HCT116 (cell line): ENCODE results near the gene OTOP2.

Experiments used
- CEBPB ChIP-seq: IDR thresholded peaks from 2 replicates; pipeline ENCODE4 v1.6.1; 2012; ENCODE audit warnings: low read depth
- EZH2 ChIP-seq: fragments of 200-600 bp; sonication (generic); IDR thresholded peaks from 2 replicates; pipeline ENCODE4 v1.6.1; 2017; ENCODE audit warnings: antibody characterized with exemption, mixed run types
- EZH2phosphoT487 ChIP-seq: fragments of 200-600 bp; IDR thresholded peaks from 2 replicates; pipeline ENCODE4 v1.6.1; 2018; ENCODE audit warnings: antibody characterized with exemption, borderline replicate concordance
- POLR2A ChIP-seq: IDR thresholded peaks from 2 replicates; pipeline ENCODE4 v1.7.0; 2011; ENCODE audit warnings: borderline replicate concordance; ENCODE audit not compliant: insufficient read depth, insufficient read length; ENCODE audit errors: extremely low read depth
- POLR2AphosphoS5 ChIP-seq: IDR thresholded peaks from 2 replicates; pipeline ENCODE4 v1.6.1; 2011; ENCODE audit warnings: mild to moderate bottlenecking, low read depth, low read length, moderate library complexity
- SRF ChIP-seq: IDR thresholded peaks from 2 replicates; pipeline ENCODE4 v1.6.1; 2012; ENCODE audit warnings: low read depth
- TF ChIP-seq, protein P1 (sequence below), 3 experiments: fragments of 200-600 bp in 1 of 3; sonication (generic) in 1 of 3; IDR thresholded peaks in 2 of 3; conservative IDR thresholded peaks in 1 of 3; 2 replicates each; pipeline ENCODE4 v1.5.1; 2012 to 2017; ENCODE audit warnings: low read depth in 2 of 3, low read length in 2 of 3, antibody characterized with exemption in 1 of 3, borderline replicate concordance in 1 of 3, control low read depth in 1 of 3, mild to moderate bottlenecking in 1 of 3, mixed read lengths in 1 of 3, mixed run types in 1 of 3, moderate library complexity in 1 of 3; ENCODE audit not compliant: insufficient read depth in 1 of 3
- TF ChIP-seq, protein P2 (sequence below): IDR thresholded peaks from 2 replicates; pipeline ENCODE4 v1.6.1; 2012; ENCODE audit warnings: low read depth

DNA sequence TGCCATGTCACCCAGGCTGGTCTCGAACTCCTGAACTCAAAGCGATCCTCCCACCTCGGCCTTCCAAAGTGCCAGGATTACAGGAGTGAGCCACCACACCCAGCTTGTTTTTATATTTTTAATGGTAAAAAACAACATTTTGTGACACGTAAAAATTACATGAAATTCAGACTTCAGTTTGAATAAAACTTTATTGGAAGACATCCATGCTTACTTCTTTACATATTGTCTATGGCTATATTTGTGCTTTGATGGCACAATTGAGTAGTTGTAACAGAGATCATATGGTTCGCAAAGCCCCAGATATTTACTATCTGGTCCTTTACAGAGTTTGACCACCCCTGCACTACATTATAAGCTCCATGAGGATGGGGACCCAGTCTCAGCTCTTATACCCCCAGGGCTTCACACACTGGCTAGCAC lies 49.4 kb upstream of the OTOP2 start:
- no peak for TF ChIP-seq POLR2A
- no peak for TF ChIP-seq EZH2phosphoT487
- TF ChIP-seq, protein P1, sequence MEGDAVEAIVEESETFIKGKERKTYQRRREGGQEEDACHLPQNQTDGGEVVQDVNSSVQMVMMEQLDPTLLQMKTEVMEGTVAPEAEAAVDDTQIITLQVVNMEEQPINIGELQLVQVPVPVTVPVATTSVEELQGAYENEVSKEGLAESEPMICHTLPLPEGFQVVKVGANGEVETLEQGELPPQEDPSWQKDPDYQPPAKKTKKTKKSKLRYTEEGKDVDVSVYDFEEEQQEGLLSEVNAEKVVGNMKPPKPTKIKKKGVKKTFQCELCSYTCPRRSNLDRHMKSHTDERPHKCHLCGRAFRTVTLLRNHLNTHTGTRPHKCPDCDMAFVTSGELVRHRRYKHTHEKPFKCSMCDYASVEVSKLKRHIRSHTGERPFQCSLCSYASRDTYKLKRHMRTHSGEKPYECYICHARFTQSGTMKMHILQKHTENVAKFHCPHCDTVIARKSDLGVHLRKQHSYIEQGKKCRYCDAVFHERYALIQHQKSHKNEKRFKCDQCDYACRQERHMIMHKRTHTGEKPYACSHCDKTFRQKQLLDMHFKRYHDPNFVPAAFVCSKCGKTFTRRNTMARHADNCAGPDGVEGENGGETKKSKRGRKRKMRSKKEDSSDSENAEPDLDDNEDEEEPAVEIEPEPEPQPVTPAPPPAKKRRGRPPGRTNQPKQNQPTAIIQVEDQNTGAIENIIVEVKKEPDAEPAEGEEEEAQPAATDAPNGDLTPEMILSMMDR (IDR thresholded peaks at IDR 0.05 in 2 of 3, conservative IDR thresholded peaks at IDR 0.05 in 1 of 3; ENCODE audit: borderline replicate concordance in 1 of 3, insufficient read depth in 1 of 3, low read depth in 2 of 3, low read length in 2 of 3), result no peak
- TF ChIP-seq EZH2, result no peak
- TF ChIP-seq, protein P2, sequence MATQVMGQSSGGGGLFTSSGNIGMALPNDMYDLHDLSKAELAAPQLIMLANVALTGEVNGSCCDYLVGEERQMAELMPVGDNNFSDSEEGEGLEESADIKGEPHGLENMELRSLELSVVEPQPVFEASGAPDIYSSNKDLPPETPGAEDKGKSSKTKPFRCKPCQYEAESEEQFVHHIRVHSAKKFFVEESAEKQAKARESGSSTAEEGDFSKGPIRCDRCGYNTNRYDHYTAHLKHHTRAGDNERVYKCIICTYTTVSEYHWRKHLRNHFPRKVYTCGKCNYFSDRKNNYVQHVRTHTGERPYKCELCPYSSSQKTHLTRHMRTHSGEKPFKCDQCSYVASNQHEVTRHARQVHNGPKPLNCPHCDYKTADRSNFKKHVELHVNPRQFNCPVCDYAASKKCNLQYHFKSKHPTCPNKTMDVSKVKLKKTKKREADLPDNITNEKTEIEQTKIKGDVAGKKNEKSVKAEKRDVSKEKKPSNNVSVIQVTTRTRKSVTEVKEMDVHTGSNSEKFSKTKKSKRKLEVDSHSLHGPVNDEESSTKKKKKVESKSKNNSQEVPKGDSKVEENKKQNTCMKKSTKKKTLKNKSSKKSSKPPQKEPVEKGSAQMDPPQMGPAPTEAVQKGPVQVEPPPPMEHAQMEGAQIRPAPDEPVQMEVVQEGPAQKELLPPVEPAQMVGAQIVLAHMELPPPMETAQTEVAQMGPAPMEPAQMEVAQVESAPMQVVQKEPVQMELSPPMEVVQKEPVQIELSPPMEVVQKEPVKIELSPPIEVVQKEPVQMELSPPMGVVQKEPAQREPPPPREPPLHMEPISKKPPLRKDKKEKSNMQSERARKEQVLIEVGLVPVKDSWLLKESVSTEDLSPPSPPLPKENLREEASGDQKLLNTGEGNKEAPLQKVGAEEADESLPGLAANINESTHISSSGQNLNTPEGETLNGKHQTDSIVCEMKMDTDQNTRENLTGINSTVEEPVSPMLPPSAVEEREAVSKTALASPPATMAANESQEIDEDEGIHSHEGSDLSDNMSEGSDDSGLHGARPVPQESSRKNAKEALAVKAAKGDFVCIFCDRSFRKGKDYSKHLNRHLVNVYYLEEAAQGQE, result no peak
- no peak for TF ChIP-seq SRF
- TF ChIP-seq CEBPB, result no peak
- no peak for TF ChIP-seq POLR2AphosphoS5
